OCI-LY1 (cell line): ENCODE results near the gene AREL1.

Source experiments
- EZH2 ChIP-seq: fragments of 200-600 bp; sonication (generic), shearing (Covaris generic); IDR thresholded peaks from 2 replicates; pipeline ENCODE4 v1.8.0; 2017; ENCODE audit warnings: borderline replicate concordance, mixed run types, mild to moderate bottlenecking, antibody characterized with exemption, low read length, moderate library complexity, mixed read lengths
- TF ChIP-seq, protein P1 (sequence below): fragments of 200-600 bp; sonication (generic), shearing (Covaris generic); IDR thresholded peaks from 2 replicates; pipeline ENCODE4 v1.5.1; 2017; ENCODE audit warnings: mild to moderate bottlenecking, antibody characterized with exemption, low read length, moderate library complexity, mixed read lengths

DNA sequence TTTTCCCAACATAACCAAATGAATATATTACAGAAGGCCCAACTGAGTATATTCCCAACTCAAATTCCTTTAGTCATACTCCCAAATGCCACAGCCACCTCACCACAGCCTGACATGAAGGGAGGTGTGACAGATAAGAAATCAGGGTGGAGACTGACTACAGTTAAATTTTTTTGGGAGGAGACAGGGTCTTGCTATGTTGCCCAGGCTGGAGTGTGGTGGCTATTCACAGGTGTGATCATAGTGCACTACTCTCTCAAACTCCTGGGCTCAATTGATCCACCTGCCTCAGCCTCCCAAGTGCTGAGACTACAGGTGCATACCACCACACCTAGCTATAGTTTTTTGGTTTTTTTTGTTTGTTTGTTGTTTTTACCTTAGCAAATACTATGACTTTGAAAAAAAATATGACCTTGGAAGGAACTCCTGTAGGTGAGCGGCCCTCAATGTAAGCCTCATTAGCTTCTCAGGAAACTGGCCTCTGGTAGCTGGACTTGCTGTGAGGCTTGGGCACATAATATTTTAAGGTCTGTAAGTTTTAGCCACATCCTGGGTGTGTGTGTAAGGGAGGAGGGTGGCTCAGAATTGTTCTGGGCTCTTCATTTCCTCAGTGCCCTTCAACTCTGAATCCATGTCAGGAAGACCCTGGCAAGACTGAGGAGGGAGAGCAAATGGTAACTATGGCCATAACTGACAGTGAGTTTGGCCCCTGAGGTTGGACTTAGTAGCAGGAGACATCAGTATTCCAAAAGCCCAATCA is 61.8 kb downstream of the AREL1 start:
- TF ChIP-seq, protein P1, sequence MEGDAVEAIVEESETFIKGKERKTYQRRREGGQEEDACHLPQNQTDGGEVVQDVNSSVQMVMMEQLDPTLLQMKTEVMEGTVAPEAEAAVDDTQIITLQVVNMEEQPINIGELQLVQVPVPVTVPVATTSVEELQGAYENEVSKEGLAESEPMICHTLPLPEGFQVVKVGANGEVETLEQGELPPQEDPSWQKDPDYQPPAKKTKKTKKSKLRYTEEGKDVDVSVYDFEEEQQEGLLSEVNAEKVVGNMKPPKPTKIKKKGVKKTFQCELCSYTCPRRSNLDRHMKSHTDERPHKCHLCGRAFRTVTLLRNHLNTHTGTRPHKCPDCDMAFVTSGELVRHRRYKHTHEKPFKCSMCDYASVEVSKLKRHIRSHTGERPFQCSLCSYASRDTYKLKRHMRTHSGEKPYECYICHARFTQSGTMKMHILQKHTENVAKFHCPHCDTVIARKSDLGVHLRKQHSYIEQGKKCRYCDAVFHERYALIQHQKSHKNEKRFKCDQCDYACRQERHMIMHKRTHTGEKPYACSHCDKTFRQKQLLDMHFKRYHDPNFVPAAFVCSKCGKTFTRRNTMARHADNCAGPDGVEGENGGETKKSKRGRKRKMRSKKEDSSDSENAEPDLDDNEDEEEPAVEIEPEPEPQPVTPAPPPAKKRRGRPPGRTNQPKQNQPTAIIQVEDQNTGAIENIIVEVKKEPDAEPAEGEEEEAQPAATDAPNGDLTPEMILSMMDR = no peak
- no peak for TF ChIP-seq EZH2
